BLaER1 treated with 17β-estradiol and CSF1 and Interleukin-3, amounts not matched to agents 10 nM and 100 nM (cell line): Measurements from ENCODE around the gene TBC1D9.

Source experiments
- H3K27ac ChIP-seq, 11 experiments: shearing (Covaris generic); formaldehyde crosslinking; 2 replicates each; pipeline ENCODE4 v1.8.1; 2022
- H3K27me3 ChIP-seq, 11 experiments: shearing (Covaris generic); formaldehyde crosslinking; 2 replicates each; pipeline ENCODE4 v1.8.1; 2022
- H3K36me3 ChIP-seq, 11 experiments: shearing (Covaris generic); formaldehyde crosslinking; 2 replicates each; pipeline ENCODE4 v1.8.1; 2022
- H3K4me1 ChIP-seq, 10 experiments: shearing (Covaris generic); formaldehyde crosslinking; 2 replicates each; pipeline ENCODE4 v1.8.1; 2022
- H3K4me2 ChIP-seq, 11 experiments: shearing (Covaris generic); formaldehyde crosslinking; 2 replicates each; pipeline ENCODE4 v1.8.1; 2022
- H3K4me3 ChIP-seq, 10 experiments: shearing (Covaris generic); formaldehyde crosslinking; 2 replicates each; pipeline ENCODE4 v1.8.1; 2022
- H3K9ac ChIP-seq, 11 experiments: shearing (Covaris generic); formaldehyde crosslinking; 2 replicates each; pipeline ENCODE4 v1.8.1; 2022
- H3K9me3 ChIP-seq, 11 experiments: shearing (Covaris generic); formaldehyde crosslinking; replicated peaks in 1 of 11; 2 replicates each; pipeline ENCODE4 v1.8.1; 2022
- H4K20me1 ChIP-seq, 11 experiments: shearing (Covaris generic); formaldehyde crosslinking; 2 replicates each; pipeline ENCODE4 v1.8.1; 2022
- Cebpa-rat ChIP-seq, 11 experiments: shearing (Covaris generic); IDR thresholded peaks; 2 replicates each; pipeline ENCODE4 v1.8.1; 2022

Gene TBC1D9

GRCh38 chr4:140764785-140765392 lies 8.7 kb upstream of the TBC1D9 start:
- H3K36me3 ChIP-seq: no peaks in the 10 kb centered on the region
- H4K20me1 ChIP-seq: no peaks in the 10 kb centered on the region
- peaks cover 0 to 6% (median 1%) of the 10 kb centered on the region in 10 experiments; a peak in 5 of 20 replicates for H3K4me1 ChIP-seq
- H3K27ac ChIP-seq: no peak overlapping the region
- H3K9ac ChIP-seq: no peak overlapping the region
- H3K9me3 ChIP-seq: 0 out of 22 replicates have a peak, but pooled peaks cover 0 to 4% (median 0%) of the 10 kb centered on the region in 11 experiments
- TF ChIP-seq Cebpa-rat (IDR thresholded peaks at IDR 0.05): no peak
- H3K4me3 ChIP-seq: no peak overlapping the region
- no peaks in the 10 kb centered on the region for H3K27me3 ChIP-seq
- no peak overlapping the region for H3K4me2 ChIP-seq

GRCh38 chr4:140762202-140762601 lies 6.0 kb upstream of the TBC1D9 start:
- TF ChIP-seq Cebpa-rat (IDR thresholded peaks at IDR 0.05): no peak
- no peak overlapping the region for H3K4me3 ChIP-seq
- no peaks in the 10 kb centered on the region for H4K20me1 ChIP-seq
- H3K27me3 ChIP-seq: no peaks in the 10 kb centered on the region
- no peak overlapping the region for H3K27ac ChIP-seq
- H3K4me2 ChIP-seq: no peak overlapping the region
- peaks cover 0 to 11% (median 4%) of the 10 kb centered on the region in 10 experiments; a peak in 7 of 20 replicates for H3K4me1 ChIP-seq
- H3K9me3 ChIP-seq: 0 out of 22 replicates have a peak, but pooled peaks cover 0 to 4% (median 0%) of the 10 kb centered on the region in 11 experiments
- no peaks in the 10 kb centered on the region for H3K36me3 ChIP-seq
- H3K9ac ChIP-seq: no peak overlapping the region

DNA sequence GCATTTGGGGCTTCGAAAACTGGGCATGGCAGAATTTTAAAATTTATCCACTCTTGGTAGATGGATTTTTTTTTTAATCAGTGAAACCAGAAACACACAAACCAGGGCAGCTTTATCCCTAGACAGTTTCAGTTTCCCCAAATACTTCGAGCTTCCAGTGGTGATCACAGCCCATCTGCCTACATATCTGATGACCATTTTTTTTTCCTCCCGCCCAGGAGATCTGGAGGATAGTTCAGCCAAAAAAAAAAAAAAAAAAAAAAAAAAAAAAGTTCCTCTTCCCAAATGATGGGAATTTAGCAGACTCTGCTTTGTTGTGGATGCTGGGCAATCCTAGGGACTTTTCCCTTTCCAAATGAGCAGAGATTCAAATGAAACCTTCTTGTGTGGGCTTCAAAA lies 1.0 kb upstream of the TBC1D9 start:
- Histone ChIP-seq H3K9ac (peak overlapping the region in 2 of 11 experiments; percentile 89 to 90; a peak in 3 of 22 replicates), H3K9me3 (peaks cover 11 to 19% (median 16%) of the 10 kb centered on the region in 11 experiments), H3K27me3 (peaks cover 0 to 10% (median 0%) of the 10 kb centered on the region in 11 experiments; a peak in 5 of 22 replicates), H3K36me3 (no peaks in the 10 kb centered on the region), H3K4me1 (peaks cover 0 to 29% (median 10%) of the 10 kb centered on the region in 10 experiments; a peak in 11 of 20 replicates), H4K20me1 (peaks cover 0 to 7% (median 0%) of the 10 kb centered on the region in 11 experiments; a peak in 2 of 22 replicates), H3K4me2 (peak overlapping the region; percentile 55 to 86 (median 78); a peak in 21 of 22 replicates), H3K4me3 (peak overlapping the region in 6 of 10 experiments; percentile 67 to 76 (median 70); a peak in 11 of 20 replicates), H3K27ac (peak overlapping the region in 3 of 11 experiments; percentile 78 to 94 (median 90); a peak in 5 of 22 replicates)
- no peak for TF ChIP-seq Cebpa-rat (IDR thresholded peaks at IDR 0.05)

GRCh38 chr4:140755774-140756318 lies 339 bp downstream of the TBC1D9 start:
- Histone ChIP-seq H3K27me3 (peaks cover 0 to 10% (median 0%) of the 10 kb centered on the region in 11 experiments; a peak in 5 of 22 replicates), H3K9me3 (peaks cover 11 to 18% (median 16%) of the 10 kb centered on the region in 11 experiments), H3K9ac (peak overlapping the region; percentile 71 to 90 (median 80)), H3K27ac (peak overlapping the region; percentile 48 to 94 (median 75)), H4K20me1 (peaks cover 0 to 7% (median 0%) of the 10 kb centered on the region in 11 experiments; a peak in 2 of 22 replicates), H3K4me1 (peaks cover 0 to 29% (median 10%) of the 10 kb centered on the region in 10 experiments; a peak in 11 of 20 replicates), H3K4me3 (peak overlapping the region; percentile 67 to 80 (median 72)), H3K4me2 (peak overlapping the region; percentile 55 to 86 (median 78)), H3K36me3 (no peaks in the 10 kb centered on the region)
- TF ChIP-seq Cebpa-rat (IDR thresholded peaks at IDR 0.05): no peak

GRCh38 chr4:140754918-140755773 lies 1.0 kb downstream of the TBC1D9 start:
- peaks cover 0 to 29% (median 9%) of the 10 kb centered on the region in 10 experiments; a peak in 11 of 20 replicates for H3K4me1 ChIP-seq
- H3K9me3 ChIP-seq: peaks cover 11 to 18% (median 16%) of the 10 kb centered on the region in 11 experiments
- peak overlapping the region; percentile 55 to 86 (median 78) for H3K4me2 ChIP-seq
- H4K20me1 ChIP-seq: peaks cover 0 to 7% (median 0%) of the 10 kb centered on the region in 11 experiments; a peak in 2 of 22 replicates
- peaks cover 0 to 10% (median 0%) of the 10 kb centered on the region in 11 experiments; a peak in 5 of 22 replicates for H3K27me3 ChIP-seq
- H3K4me3 ChIP-seq: peak overlapping the region; percentile 67 to 80 (median 72)
- no peak for TF ChIP-seq Cebpa-rat (IDR thresholded peaks at IDR 0.05)
- peak overlapping the region; percentile 71 to 90 (median 80) for H3K9ac ChIP-seq
- H3K36me3 ChIP-seq: no peaks in the 10 kb centered on the region
- H3K27ac ChIP-seq: peak overlapping the region in 7 of 11 experiments; percentile 65 to 94 (median 84); a peak in 11 of 22 replicates

DNA sequence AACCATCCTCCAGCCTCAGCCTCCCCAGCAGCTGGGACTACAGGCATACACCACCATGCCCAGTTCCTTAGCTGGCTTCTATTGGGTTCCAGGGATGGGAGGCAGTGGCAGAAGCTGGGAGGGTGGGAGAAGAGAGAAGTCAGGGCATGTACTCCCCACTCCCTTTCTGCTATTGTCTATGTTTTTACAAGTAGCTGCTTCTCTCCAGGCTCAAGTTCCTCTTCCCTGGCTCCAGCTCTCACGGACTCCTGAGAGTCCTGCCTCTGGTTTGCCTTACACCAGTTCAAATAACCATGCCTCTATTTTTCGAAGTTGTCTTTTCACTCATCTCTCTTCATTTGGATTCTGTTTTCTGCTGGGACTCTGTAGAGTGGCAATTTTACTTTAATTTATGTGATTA lies 2.9 kb downstream of the TBC1D9 start:
- Histone ChIP-seq H4K20me1 (peaks cover 0 to 7% (median 0%) of the 10 kb centered on the region in 11 experiments; a peak in 2 of 22 replicates), H3K4me2 (peak overlapping the region in 4 of 11 experiments; percentile 10 to 74 (median 48); a peak in 4 of 22 replicates), H3K27me3 (peaks cover 0 to 10% (median 0%) of the 10 kb centered on the region in 11 experiments; a peak in 5 of 22 replicates), H3K36me3 (peaks cover 0 to 4% (median 0%) of the 10 kb centered on the region in 11 experiments; a peak in 1 of 22 replicates), H3K4me1 (peaks cover 0 to 29% (median 7%) of the 10 kb centered on the region in 10 experiments; a peak in 7 of 20 replicates), H3K27ac (no peak overlapping the region), H3K4me3 (peak overlapping the region in 1 of 10 experiments; percentile 67; a peak in 1 of 20 replicates), H3K9ac (no peak overlapping the region; a peak in 1 of 22 replicates), H3K9me3 (peaks cover 16 to 24% (median 20%) of the 10 kb centered on the region in 11 experiments)
- no peak for TF ChIP-seq Cebpa-rat (IDR thresholded peaks at IDR 0.05)

- peaks cover 0 to 4% (median 0%) of the 10 kb centered on the region in 11 experiments; a peak in 1 of 22 replicates for H3K36me3 ChIP-seq
- H3K4me3 ChIP-seq: no peak overlapping the region
- H3K9me3 ChIP-seq: peaks cover 16 to 33% (median 28%) of the 10 kb centered on the region in 11 experiments
- peak overlapping the region in 2 of 11 experiments; percentile 37 to 59; a peak in 3 of 22 replicates for H3K4me2 ChIP-seq
- peaks cover 0 to 28% (median 7%) of the 10 kb centered on the region in 10 experiments; a peak in 7 of 20 replicates for H3K4me1 ChIP-seq
- H4K20me1 ChIP-seq: peaks cover 0 to 7% (median 0%) of the 10 kb centered on the region in 11 experiments; a peak in 2 of 22 replicates
- H3K9ac ChIP-seq: no peak overlapping the region; a peak in 1 of 22 replicates
- peaks cover 0 to 10% (median 0%) of the 10 kb centered on the region in 11 experiments; a peak in 5 of 22 replicates for H3K27me3 ChIP-seq
- H3K27ac ChIP-seq: no peak overlapping the region
- TF ChIP-seq Cebpa-rat (IDR thresholded peaks at IDR 0.05): no peak
These were observed 3.7 kb downstream of the TBC1D9 start for GRCh38 chr4:140752291-140753068.
